Stimulated activated CD4-positive, alpha-beta T cell treated with anti-CD3 and anti-CD28 coated beads, Interleukin-1b, Interleukin-23, amount 100 ng/mL, for 24 hours (primary cell): Measurements from ENCODE around the gene BTBD17.
"Not testable (repeated sequence)": the region's sequence is repeated elsewhere in the genome, so short reads cannot be mapped to it uniquely, and the experiment has no call there.

Source experiments
- DNase-seq, 4 experiments: peaks; one replicate each; pipeline ENCODE4 v3.0.0-alpha.2; 2020; ENCODE audit warnings: low read depth in 4 of 4, low spot score in 1 of 4

Gene BTBD17, protein sequence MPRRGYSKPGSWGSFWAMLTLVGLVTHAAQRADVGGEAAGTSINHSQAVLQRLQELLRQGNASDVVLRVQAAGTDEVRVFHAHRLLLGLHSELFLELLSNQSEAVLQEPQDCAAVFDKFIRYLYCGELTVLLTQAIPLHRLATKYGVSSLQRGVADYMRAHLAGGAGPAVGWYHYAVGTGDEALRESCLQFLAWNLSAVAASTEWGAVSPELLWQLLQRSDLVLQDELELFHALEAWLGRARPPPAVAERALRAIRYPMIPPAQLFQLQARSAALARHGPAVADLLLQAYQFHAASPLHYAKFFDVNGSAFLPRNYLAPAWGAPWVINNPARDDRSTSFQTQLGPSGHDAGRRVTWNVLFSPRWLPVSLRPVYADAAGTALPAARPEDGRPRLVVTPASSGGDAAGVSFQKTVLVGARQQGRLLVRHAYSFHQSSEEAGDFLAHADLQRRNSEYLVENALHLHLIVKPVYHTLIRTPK

DNA sequence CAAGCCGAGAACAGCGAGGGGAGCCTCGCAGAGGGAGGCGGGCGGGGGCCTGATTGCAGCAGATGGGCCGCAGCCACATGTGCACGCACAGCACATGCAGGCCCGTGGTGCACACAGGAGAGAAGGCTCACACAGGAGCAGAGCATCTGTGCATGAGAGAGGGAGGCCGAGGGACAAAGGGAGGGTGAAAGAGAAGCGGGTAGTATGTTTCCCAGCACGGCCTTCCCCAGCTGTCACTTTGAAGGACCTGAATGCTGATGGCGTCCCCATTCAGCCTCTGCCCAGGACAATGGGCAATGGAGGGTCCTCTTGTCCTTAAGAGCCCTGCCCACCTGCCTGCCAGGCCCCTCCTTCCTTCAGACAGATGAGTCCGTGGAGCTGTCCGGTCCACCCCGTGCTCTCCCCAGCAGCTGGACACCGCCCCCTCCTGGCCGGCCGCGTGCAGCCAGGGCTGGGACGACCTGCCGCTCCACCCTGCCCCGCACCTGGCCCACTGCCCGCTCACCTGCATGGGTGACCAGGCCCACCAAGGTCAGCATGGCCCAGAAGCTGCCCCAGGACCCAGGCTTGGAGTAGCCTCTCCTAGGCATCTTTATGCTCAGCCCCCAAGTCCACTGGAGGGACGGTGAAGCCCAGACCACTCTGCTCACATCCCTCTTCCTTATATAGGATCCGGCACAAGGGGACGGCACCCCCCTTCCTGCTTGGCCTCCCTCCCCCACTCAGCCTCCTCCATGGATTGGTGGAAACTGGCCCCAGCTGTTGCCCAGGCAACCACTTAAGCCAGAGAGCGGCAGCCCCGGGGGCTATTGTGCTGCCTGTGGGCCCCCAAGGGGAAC lies at the start of gene BTBD17:
Gene BTBD17, minus strand, starts transcription at position 639 of the 839 bp plus-strand sequence. Its CDS starts 49 bp downstream, at position 590.
- DNase-seq: no peak

DNA sequence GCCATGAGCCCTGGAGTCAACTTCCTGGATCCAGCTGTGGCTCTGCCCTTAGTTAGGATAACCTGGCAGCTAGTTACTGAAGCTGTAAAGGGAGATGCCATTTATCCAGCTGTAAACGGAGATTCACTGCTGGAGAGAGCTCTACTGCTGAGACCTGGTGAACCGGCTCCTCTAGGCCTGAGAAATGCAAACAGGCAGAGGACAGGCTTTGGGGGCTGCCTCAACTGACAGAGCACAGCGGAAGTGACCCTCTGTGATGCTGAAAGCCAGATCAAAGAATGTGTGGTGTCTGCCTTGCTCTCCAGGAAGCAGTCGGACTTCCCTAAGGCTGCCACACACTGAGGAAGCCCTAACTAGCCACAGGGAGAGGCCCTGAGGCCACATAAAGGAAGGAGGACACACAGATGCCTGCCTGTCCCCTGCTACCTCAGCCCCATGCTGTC lies 48.4 kb upstream of the BTBD17 start:
- no peak for DNase-seq

DNA sequence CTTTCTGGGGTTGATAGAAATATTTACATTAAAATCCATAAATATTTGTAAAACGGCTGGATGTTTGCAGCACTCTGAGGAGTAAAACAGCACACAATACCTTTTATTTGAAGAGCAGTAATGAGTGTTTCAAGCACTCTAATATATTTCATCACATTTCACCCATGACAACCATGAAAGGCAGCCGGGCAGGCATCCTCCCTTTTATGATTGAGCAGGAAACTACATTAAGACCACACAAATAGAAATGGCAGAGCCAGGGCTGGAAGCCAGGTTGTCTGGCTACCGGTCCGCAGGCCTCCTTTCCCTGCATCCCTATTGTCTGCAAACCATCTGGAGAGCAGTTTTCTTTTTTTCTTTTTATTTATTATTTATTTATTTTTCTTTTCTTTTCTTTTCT lies 47.1 kb upstream of the BTBD17 start:
- no peak for DNase-seq

DNA sequence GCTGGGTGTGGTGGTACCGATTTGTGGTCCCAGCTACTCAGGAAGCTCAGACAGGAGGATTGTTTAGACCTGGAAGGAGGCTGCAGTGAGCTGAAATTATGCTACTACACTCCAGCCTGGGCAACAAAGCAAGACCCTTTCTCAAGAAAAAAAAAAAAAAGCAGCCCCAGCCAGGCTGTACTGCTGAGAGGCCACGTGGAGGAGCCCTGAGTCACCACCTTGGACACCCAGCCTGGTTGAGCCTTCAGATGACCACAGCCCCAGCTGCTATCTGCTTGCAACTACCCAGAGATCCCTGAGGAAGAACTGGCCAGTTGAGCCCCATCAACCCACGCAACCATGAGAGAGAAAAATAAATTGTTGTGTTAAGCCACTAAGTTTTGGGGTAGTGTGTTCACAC lies 46.6 kb upstream of the BTBD17 start:
- DNase-seq: no peak

DNA sequence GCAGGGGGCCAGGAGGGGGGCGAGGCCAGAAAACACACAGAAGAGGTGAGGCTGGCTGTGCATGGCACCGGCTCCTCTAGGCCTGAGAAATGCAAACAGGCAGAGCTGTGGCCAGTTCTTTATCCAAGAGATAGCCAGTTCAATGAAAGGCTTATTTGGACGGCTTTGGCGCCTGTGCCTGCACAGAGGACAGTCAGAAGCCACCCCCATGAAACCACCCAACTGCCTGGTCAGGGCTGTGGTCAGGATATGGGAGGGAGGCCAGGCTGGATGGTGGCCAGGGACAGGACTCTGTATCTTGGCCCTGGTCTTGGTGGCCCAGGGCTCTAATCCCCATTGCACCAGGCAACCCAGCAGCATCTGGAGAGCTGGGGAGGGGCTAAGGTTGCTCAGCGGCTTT lies 45.7 kb upstream of the BTBD17 start:
- no peak for DNase-seq

DNA sequence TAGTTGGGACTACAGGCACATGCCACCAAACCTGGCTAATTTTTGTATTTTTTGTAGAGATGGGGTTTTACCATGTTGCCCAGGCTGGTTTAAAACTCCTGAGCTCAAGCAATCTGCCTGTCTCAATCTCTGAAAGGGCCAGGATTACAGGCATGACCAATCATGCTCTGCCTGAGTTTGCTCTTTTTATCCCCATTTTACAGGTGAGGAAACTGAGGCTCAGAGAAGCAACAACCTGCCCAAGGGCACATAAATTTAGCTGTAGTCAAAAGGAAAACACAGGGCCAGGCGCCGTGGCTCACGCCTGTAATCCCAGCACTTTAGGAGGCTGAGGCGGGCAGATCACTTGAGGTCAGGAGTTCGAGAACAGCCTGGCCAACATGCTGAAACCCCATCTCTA lies 43.6 kb upstream of the BTBD17 start:
- not testable (repeated sequence) for DNase-seq

DNA sequence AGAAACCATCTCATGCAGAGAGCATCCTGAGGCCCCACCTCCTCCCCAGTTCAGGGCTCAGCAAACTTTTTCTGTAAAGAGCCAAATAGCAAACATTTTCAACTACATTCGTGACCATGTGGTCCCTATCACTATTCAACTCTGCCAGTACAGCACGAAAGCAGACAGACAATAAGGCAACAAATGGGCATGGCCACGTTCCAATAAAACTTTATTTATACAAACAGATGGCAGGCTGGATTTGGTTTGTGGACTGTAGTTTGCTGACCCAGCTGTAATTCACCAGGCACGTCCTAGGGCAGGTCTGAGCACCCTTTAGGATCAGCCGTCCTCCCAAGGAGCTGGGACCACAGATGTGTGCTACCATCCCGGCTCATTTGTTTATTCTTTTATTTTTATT lies 43.1 kb upstream of the BTBD17 start:
- no peak for DNase-seq

DNA sequence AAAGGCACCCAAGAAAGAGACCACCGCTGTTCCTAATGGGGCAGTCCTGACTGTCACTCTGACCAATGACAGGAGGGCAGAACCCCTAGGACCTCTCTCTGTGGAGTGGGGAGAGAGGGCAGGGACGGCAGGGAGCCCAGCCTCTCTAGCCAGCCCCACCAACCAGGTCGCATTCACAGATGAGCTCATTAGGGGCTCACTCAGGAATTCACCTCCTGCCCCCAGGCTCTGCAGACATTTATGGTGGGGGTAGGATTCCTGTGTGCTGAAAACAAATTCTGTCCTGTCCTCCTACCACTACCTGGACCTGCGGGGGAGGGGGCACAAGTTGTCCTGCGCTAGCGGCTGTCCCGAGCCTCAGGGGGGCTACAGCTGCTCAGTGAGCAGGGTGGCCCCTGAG lies 42.5 kb upstream of the BTBD17 start:
- DNase-seq: no peak

DNA sequence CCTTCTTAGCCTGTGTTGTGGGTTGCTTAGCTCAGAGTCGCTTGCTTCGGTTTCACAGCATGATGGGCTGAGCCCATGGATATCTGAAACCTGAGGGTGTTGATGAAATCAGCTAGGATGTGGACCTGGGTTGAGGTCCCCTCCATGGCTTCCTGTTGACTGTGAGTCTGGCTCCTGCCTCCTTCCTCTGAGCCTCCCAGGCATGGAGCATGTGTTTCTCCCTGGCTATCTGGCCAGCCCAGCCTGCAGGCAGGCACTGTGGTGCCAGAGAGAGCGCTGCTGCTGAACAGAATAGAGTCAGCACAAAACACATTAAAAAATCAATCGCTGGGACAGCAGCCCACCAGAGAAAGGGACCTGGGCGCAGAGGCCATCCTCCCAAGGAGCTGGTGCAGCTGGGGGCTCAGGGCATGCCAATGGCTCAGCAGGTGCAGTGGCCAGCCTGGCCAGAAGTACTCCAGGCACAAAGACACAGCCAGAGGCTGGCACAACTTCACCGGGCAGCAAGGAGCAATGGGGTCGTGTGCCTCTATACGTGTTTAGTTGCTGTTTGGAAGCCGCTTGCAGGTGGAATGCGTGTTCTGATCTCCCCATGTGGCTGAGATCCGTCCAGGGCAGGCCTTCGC lies 42.0 kb upstream of the BTBD17 start:
- DNase-seq: no peak

DNA sequence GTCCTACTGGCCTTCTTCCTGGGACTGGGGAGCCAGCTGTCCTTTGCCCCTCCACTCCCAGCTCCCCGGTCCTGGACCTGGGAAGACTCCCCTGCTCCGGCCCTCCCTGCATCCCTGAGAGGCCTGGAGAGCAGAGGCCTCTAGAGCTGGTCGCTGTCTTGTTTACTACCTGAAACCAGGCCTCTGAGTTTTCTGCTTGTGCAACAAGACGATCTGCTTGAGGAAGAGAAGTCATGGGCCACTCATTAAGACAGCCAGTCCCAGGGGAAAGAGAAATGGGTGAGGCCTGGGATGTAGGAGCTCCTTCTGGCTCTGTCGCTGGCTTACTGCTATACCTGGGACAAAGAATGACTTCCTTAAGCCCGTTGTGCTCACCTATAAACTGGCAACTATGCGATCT lies 40.4 kb upstream of the BTBD17 start:
- DNase-seq: no peak

DNA sequence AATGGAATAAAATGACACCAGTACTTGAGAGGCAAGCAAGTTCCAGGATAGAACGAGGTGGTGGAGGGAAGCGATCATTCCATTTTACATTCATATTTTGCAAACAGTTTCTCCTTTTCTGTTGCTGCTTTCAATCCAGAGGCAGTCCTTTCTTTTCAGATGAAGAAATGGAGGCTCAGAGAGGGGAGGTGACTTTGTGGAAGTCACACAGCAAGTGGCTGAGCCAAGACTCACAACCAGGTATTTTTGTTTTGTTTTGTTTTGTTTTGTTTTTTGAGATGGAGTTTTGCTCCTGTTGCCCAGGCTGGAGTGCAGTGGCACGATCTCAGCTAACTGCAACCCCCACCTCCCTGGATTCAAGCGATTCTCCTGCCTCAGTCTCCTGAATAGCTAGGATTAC lies 34.9 kb upstream of the BTBD17 start:
- DNase-seq: no peak

DNA sequence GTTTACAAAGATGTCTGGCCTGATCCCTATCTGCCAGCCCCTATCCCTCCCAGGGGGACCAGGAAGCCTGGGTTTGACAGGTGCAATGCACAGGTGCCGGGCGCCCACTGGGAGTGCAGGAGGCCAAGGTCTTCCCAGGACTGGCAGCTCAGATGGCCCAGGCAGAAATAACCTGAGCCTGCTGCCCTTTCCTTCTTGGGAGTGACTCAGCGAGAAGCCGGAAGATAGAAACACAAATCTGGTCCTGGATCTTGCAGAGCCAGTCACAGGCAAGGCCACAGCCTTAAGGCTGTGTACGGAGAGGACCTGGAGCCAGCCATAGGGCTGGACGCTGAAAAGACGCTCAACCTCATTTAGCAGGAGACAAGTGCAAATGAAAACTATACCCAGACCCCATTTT lies 33.3 kb upstream of the BTBD17 start:
- DNase-seq: no peak

DNA sequence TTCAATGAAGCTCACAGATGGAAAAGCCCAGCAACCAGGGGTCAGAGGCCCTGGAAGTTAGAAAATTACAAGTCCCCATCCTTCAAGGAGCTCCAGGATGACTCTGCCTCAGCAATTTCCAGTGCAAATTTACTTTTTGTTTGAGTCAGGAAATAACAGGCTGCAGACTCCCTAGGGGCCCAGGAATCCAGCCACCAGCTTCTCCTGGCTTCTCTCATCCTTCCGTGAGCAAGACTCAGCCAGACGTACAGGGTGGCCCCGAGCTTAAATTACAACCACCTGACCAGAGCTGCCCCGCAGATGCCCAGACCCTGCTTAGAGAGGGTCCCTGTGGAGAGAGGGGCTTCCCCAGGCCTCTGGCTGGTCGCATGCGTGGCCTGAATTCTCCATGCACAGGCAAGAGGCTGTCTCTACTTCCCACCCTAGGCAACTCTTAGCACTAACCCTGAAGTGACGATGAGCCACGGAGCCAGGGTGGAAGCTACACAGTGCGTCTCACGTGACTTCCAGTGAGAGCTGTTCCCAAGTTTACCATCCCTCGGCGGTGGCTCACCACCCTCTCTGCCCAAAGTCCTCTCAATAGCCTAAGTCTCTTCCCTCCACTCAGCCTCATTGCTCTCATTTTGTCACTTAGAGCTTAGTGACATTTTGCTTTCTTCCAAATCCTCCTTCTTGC lies 32.7 kb upstream of the BTBD17 start:
- no peak for DNase-seq

DNA sequence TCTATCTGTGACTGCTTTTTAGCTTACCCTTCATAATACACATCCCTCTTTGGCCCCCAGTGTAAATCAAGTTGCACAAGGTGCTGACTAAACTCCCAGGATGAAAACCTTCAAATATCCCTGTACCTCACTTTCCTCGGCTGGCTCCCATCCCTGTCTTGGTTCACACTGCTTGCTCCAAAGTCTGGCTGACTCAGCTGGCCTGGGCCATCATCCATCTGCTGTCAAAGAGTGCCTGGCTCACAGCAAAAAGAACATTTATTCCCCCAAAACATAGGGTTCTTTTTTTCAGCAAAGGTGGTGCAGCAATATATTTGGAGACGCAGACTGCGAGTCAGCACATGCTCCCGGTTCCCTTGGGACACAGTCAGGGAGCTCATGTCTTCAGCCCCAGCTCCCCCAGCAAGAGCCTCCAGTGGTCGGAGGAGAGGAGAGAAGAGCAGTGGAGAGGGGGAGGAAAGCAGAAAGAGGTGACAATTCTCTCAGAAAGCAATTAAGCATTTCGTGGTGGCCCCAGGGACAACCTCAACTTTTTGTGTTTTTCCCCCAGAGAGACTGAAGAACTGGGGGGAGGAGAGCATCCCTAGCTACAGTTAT lies 31.8 kb upstream of the BTBD17 start:
- DNase-seq: no peak

DNA sequence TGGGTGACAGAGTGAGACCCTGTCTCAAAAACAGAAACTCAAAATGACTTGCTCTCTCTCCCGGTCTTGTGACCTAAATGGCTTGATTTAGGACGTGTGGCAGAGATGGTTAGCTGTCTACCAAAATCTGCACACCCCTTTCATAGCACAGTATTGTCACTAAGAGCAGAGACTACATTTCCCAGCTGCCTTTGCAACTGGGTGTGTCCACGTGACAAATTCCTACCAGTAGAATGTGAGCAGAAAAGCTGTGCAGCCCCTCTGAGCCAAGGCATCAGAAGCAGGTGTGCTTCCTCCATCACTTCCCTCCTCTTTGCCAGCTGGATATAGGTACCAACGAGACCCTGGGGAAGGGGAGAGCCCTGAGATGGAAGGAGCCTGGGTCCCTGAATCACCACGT lies 31.2 kb upstream of the BTBD17 start:
- no peak for DNase-seq

DNA sequence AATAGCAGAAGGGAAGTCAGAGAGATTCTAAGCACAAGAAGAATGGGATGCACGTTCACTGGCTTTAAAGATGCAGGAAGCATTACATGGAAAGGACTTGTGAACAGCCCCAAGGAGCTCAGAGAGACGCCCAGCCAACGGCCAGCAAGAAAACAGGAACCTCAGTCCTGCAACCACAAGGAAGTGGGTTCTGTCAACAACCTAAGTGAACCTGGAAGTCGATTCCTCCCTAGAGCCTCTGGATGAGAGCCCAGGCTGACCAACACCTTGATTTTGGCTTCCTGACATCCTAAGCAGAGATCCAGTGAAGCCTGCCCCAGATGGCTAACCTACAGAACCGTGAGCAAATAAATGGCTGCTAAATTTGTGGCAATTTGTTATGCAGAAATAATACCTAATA lies 30.1 kb upstream of the BTBD17 start:
- DNase-seq: no peak

DNA sequence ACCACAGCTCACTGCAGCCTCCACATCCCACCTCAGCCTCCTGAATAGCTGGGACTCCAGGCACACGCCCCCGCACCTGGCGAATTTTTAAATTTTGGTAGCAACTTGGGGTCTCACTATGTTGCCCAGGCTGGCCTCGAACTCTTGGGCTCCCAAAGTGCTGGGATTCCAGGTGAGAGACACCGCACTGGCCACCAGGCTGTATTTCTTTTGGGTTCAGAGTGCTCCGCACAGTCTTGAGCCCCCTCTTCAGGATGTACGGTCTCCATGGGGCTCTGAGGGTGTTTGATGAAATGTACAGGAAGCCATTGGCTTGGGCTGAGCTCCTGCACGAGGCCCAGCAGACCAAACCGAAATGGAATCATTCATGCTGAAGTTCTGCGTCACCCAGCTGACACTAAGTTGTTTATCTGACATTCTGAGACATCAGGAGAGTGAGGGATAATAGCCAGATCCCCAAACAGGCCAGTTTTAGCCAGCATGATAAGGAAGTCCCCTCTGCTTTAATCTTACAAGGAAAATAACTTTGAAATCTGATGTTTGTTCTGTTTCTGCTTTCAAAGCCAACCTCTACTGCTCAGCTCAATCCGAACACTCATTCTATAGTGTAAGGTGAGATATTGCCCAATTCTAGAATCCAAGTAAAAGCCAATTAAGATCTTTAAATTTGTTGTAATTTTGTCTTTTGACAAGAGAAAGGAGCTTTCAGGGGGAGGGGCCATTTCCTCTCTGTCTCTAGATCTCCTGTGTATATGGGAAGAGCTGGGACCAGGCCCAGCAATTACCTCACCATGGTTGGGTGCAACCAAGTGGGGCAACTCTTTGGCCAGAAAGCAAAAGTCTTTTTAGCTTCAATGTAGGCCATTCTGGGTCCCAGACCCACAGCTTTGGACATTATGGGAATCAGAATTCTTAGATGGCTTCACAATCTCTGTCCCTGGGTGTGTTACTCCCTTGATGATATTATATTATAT lies 29.3 kb upstream of the BTBD17 start:
- no peak for DNase-seq

DNA sequence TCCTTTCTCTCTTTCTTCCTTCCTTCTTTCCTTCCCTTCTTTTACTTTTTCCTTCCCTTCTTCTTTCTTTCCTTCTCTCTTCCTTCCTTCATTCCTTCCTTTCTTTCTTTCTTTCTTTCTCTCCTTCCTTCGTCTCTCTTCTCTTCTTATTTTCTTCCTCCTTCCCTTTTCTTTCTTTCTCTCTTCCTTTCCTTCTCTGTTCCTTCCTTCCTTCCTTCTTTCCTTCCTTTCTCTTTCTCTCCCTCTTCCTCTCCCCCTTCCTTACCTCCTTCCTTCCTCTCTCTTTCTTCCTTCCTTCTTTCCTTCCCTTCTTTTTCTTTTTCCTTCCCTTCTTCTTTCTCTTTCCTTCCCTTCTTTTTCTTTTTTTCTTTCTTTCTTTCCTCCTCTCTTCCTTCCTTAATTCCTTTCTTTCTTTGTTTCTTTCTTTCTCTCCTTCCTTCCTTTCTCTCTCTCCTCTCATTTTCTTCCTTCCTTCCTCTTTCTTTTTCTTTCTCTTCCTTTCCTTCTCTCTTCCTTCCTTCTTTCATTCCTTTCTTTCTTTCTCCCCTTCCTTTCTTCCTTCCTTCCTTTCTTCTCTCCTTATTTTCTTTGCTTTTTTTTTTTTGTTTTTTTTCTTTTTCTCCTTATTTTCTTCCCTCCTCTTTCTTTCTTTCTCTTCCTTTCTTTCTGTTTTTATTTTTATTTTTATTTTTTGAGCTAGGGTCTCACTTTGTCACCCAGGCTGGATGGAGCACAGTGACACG lies 28.4 kb upstream of the BTBD17 start:
- no peak for DNase-seq
